WERI-Rb-1 (cell line): ENCODE data around the gene DLGAP4.

Experiments
- DNase-seq: peaks from one replicate; pipeline ENCODE4 v3.0.0-alpha.2; 2020
- H3K27ac ChIP-seq: fragments of 250-450 bp; sonication (Bioruptor Pico); 2 replicates; pipeline ENCODE4 v1.5.1; 2020; ENCODE audit warnings: mild to moderate bottlenecking, moderate library complexity
- H3K27me3 ChIP-seq: fragments of 250-450 bp; sonication (Bioruptor Pico); 2 replicates; pipeline ENCODE4 v1.5.1; 2021; ENCODE audit warnings: mild to moderate bottlenecking, low read depth, moderate library complexity; ENCODE audit not compliant: insufficient read depth, severe bottlenecking
- H3K36me3 ChIP-seq: fragments of 250-450 bp; sonication (Bioruptor Pico); 2 replicates; pipeline ENCODE4 v1.5.1; 2020; ENCODE audit warnings: mild to moderate bottlenecking, moderate library complexity
- H3K4me3 ChIP-seq: 2 replicates; pipeline ENCODE4 v1.5.1; 2011; ENCODE audit warnings: low read depth, mild to moderate bottlenecking, control low read depth, low read length
- H3K9me3 ChIP-seq: fragments of 250-450 bp; sonication (Bioruptor Pico); 2 replicates; pipeline ENCODE4 v1.5.1; 2021; ENCODE audit warnings: mild to moderate bottlenecking, moderate library complexity; ENCODE audit not compliant: severe bottlenecking
- TF ChIP-seq, protein P1 (sequence below): IDR thresholded peaks from 2 replicates; pipeline ENCODE4 v1.5.1; 2011; ENCODE audit warnings: low read depth, mild to moderate bottlenecking, control low read depth, inconsistent platforms, low read length

The DLGAP4 gene

DNA sequence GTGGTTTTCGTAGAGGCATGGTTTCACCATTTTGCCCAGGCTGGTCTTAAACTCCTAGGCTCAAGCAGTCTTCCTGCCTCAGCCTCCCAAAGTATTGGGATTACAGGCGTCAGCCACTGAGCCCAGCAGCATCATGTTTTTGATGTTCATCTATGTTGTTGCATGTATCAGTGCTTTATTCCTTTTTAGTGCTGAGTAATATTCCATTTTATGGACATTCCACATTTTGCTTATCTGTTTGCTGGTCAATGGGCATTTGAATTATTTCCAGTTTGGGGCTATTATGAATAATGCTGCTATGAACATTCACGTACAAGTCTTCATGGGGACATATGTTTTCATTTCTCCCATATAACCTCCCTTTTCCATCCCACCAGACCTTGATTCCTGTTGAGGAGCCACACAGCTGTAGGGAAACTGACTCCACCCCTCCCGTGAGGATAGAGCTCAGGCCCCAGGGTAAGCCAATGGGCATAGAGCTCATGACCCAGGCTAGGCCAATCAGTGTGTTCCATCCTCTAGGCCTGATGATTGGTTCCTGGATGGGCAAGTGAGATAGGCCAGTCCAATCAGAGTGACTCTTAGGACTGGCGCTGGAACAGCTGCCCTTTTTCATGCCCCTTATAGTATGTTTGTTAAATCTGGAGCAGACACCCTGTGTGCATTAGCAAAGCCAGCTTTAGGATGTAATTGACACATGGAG lies 49.5 kb downstream of the DLGAP4 start:
- Histone ChIP-seq H3K27me3 (no peaks in the 10 kb centered on the region), H3K27ac (no peak overlapping the region), H3K9me3 (no peaks in the 10 kb centered on the region), H3K4me3 (no peak overlapping the region), H3K36me3 (no peaks in the 10 kb centered on the region)
- TF ChIP-seq, protein P1, sequence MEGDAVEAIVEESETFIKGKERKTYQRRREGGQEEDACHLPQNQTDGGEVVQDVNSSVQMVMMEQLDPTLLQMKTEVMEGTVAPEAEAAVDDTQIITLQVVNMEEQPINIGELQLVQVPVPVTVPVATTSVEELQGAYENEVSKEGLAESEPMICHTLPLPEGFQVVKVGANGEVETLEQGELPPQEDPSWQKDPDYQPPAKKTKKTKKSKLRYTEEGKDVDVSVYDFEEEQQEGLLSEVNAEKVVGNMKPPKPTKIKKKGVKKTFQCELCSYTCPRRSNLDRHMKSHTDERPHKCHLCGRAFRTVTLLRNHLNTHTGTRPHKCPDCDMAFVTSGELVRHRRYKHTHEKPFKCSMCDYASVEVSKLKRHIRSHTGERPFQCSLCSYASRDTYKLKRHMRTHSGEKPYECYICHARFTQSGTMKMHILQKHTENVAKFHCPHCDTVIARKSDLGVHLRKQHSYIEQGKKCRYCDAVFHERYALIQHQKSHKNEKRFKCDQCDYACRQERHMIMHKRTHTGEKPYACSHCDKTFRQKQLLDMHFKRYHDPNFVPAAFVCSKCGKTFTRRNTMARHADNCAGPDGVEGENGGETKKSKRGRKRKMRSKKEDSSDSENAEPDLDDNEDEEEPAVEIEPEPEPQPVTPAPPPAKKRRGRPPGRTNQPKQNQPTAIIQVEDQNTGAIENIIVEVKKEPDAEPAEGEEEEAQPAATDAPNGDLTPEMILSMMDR: no peak
- DNase-seq: no peak

DNA sequence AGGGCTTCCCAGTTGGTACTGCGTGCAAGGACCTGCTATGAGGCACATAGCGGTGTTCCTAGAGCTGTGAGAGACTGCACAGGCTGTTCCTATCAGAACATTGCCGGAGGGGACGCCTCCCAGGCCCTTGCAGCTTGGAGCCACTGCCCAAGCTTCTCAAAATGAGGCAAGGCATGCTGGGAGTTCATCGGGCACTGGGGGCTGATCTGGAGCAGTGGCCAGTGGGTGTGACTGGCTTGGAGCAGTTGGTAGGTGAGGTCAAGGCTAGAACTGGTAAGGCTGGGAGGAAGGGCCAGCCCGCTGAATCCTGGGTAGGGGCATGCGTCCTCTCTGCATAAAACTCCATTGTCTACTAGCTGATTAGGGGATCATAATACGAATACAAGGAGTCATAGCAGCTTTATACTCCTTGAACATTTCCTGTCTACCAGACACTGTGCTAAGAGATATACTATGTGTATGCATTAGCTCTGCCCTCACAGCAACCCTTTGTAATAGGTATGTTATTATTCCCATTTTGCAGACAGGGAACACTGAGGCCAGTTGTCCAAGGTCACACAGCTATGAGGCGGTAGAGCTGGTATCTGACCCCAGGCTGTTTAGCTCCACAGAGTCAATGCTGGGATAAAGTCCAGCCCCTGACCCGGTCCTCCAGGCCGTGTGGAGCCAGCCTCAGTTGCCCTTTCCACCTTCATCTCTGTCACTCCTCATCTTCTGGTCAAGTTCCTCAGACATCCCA lies 53.7 kb downstream of the DLGAP4 start:
- no peak for DNase-seq
- TF ChIP-seq, protein P1: no peak
- no peaks in the 10 kb centered on the region for H3K9me3 ChIP-seq
- H3K27ac ChIP-seq: no peak overlapping the region
- no peaks in the 10 kb centered on the region for H3K36me3 ChIP-seq
- H3K4me3 ChIP-seq: no peak overlapping the region
- H3K27me3 ChIP-seq: no peaks in the 10 kb centered on the region

DNA sequence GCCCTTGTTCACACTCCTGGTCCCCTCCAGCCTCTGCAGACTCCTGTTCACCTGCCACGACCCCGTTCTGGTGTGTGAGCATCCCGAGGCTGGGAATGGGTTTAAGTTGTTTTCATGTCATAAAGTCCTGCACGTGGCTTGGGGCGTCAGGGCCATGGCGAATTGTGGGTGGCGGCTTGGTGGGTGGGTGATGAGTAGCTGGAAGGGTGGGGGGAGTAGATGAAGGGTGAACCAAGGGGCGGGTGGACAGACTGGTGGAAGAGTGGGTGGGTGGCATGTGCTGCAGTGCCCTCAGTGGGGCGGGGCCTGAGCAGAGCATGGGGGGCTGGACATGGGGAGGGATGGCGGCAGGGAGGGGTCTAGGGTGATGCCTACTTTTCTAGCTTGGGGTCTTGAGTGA lies 54.3 kb downstream of the DLGAP4 start:
- no peaks in the 10 kb centered on the region for H3K27me3 ChIP-seq
- H3K4me3 ChIP-seq: no peak overlapping the region
- DNase-seq: no peak
- H3K27ac ChIP-seq: no peak overlapping the region
- H3K9me3 ChIP-seq: no peaks in the 10 kb centered on the region
- TF ChIP-seq, protein P1: no peak
- H3K36me3 ChIP-seq: no peaks in the 10 kb centered on the region

DNA sequence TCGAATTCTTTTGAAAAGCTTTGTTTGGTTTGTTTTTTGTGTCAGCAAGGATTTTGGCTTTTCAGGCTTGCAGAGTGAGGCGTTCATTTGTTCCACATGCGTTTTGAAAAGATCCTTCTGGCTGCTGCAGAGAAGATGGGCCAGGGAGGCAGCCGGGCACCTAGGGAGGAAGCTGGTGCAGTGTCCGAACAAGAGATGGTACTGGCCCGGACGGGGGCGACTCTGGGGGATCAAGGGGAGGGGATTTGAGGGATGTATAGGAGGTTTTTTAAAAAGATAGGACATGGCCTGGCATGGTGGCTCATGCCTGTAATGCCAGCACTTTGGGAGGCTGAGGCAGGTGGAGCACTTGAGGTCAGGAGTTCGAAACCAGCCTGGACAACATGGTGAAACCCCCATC lies 55.3 kb downstream of the DLGAP4 start:
- no peak overlapping the region for H3K4me3 ChIP-seq
- no peaks in the 10 kb centered on the region for H3K27me3 ChIP-seq
- no peaks in the 10 kb centered on the region for H3K36me3 ChIP-seq
- H3K27ac ChIP-seq: no peak overlapping the region
- no peak for DNase-seq
- TF ChIP-seq, protein P1: no peak
- H3K9me3 ChIP-seq: no peaks in the 10 kb centered on the region

DNA sequence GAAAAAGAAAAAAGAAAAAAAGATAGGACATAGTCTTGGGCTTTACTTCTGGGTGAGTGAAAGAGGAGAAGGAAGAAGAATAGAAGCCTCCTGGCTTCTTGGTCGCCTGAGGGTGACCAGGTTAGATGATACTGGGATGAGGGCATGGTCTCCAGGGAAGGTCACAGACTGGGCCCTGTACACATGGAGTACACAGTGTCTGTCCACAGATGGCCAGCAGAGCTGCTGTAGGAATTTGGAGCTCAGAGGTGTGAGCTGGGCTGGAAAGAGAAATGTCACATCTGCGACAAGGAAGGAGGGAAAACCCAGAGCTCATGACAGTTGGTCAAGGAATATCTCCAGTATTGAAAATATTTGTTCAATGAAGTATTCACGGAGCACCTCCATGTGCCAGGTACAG lies 56.1 kb downstream of the DLGAP4 start:
- no peaks in the 10 kb centered on the region for H3K27me3 ChIP-seq
- TF ChIP-seq, protein P1: no peak
- DNase-seq: no peak

More for the DNA sequence above, 56.1 kb downstream of the DLGAP4 start:
- H3K4me3 ChIP-seq: no peak overlapping the region
- no peaks in the 10 kb centered on the region for H3K9me3 ChIP-seq
- H3K36me3 ChIP-seq: no peaks in the 10 kb centered on the region
- H3K27ac ChIP-seq: no peak overlapping the region
